Effector memory CD8-positive, alpha-beta T cell (primary cell): Measurements from ENCODE around the gene SCGB3A2.
"Not testable (repeated sequence)": the region's sequence is repeated elsewhere in the genome, so short reads cannot be mapped to it uniquely, and the experiment has no call there.

Experiments
- ATAC-seq: fragments of 150-1000 bp; cut with Tn5 transposase; replicated peaks from 2 replicates; pipeline ENCODE4 v1.10.0; 2021; ENCODE audit warnings: mild to moderate bottlenecking, moderate library complexity
- DNase-seq, 3 experiments: peaks; one replicate each; pipeline ENCODE4 v3.0.0; 2021
- H3K27ac Mint-ChIP-seq, 2 donors: one replicate each; pipeline ENCODE4 v1.8.0; 2022; ENCODE audit warnings: mild to moderate bottlenecking in 2 of 2, mixed read lengths in 2 of 2, moderate library complexity in 2 of 2
- H3K27me3 Mint-ChIP-seq, 2 donors: one replicate each; pipeline ENCODE4 v1.8.0; 2022; ENCODE audit warnings: mixed read lengths in 2 of 2
- H3K36me3 Mint-ChIP-seq: one replicate; pipeline ENCODE4 v1.8.0; 2022; ENCODE audit warnings: mild to moderate bottlenecking, moderate library complexity, mixed read lengths; ENCODE audit not compliant: insufficient read depth
- H3K4me1 Mint-ChIP-seq, 2 donors: one replicate each; pipeline ENCODE4 v1.8.0; 2022; ENCODE audit warnings: low read depth in 2 of 2, mixed read lengths in 2 of 2
- H3K4me3 Mint-ChIP-seq, 2 donors: one replicate each; pipeline ENCODE4 v1.8.0; 2022; ENCODE audit warnings: mild to moderate bottlenecking in 2 of 2, mixed read lengths in 2 of 2, moderate library complexity in 2 of 2
- H3K9me3 Mint-ChIP-seq, 2 donors: one replicate each; pipeline ENCODE4 v1.8.0; 2022; ENCODE audit warnings: mixed read lengths in 2 of 2

SCGB3A2 gene

GRCh38 chr5:147854894-147855773 is 23.4 kb upstream of the SCGB3A2 start:
- H3K27ac Mint-ChIP-seq = no peak overlapping the region
- H3K4me1 Mint-ChIP-seq = no peaks in the 10 kb centered on the region
- H3K27me3 Mint-ChIP-seq = peaks cover 11 to 18% of the 10 kb centered on the region in 2 donors
- ATAC-seq (no peak), DNase-seq (no peak)
- H3K4me3 Mint-ChIP-seq = no peak overlapping the region
- H3K36me3 Mint-ChIP-seq = no peaks in the 10 kb centered on the region
- H3K9me3 Mint-ChIP-seq = no peaks in the 10 kb centered on the region

GRCh38 chr5:147855774-147856069 is 22.8 kb upstream of the SCGB3A2 start:
- ATAC-seq = no peak
- H3K4me1 Mint-ChIP-seq = no peaks in the 10 kb centered on the region

GRCh38 chr5:147856801-147857200 is 21.7 kb upstream of the SCGB3A2 start:
- Mint-ChIP-seq H3K9me3 (no peaks in the 10 kb centered on the region), H3K36me3 (no peaks in the 10 kb centered on the region), H3K27ac (no peak overlapping the region)

More at GRCh38 chr5:147855774-147856069, 22.8 kb upstream of the SCGB3A2 start:
- H3K9me3 Mint-ChIP-seq = no peaks in the 10 kb centered on the region
- no peak for DNase-seq
- no peaks in the 10 kb centered on the region for H3K36me3 Mint-ChIP-seq
- H3K4me3 Mint-ChIP-seq = no peak overlapping the region
- no peak overlapping the region for H3K27ac Mint-ChIP-seq
- H3K27me3 Mint-ChIP-seq = peaks cover 11 to 18% of the 10 kb centered on the region in 2 donors

GRCh38 chr5:147857302-147858129 is 21.0 kb upstream of the SCGB3A2 start:
- Mint-ChIP-seq H3K27ac (no peak overlapping the region), H3K27me3 (peaks cover 11 to 18% of the 10 kb centered on the region in 2 donors), H3K36me3 (no peaks in the 10 kb centered on the region), H3K4me3 (no peak overlapping the region), H3K9me3 (no peaks in the 10 kb centered on the region), H3K4me1 (no peaks in the 10 kb centered on the region)
- ATAC-seq (peak; percentile 76), DNase-seq (peak; percentile 29 to 42 (median 38))

More at GRCh38 chr5:147856801-147857200, 21.7 kb upstream of the SCGB3A2 start:
- H3K27me3 Mint-ChIP-seq = peaks cover 11 to 18% of the 10 kb centered on the region in 2 donors
- ATAC-seq (no peak), DNase-seq (no peak)
- H3K4me3 Mint-ChIP-seq = no peak overlapping the region
- no peaks in the 10 kb centered on the region for H3K4me1 Mint-ChIP-seq

GRCh38 chr5:147858565-147858964 is 19.9 kb upstream of the SCGB3A2 start:
- Mint-ChIP-seq H3K4me3 (no peak overlapping the region), H3K9me3 (no peaks in the 10 kb centered on the region), H3K36me3 (no peaks in the 10 kb centered on the region), H3K27ac (no peak overlapping the region), H3K4me1 (no peaks in the 10 kb centered on the region), H3K27me3 (peaks cover 11 to 15% of the 10 kb centered on the region in 2 donors)
- ATAC-seq = no peak
- no peak for DNase-seq

GRCh38 chr5:147859962-147860640 is 18.4 kb upstream of the SCGB3A2 start:
- no peak overlapping the region for H3K4me3 Mint-ChIP-seq
- no peaks in the 10 kb centered on the region for H3K36me3 Mint-ChIP-seq
- H3K9me3 Mint-ChIP-seq = no peaks in the 10 kb centered on the region
- H3K27ac Mint-ChIP-seq = no peak overlapping the region
- no peaks in the 10 kb centered on the region for H3K4me1 Mint-ChIP-seq
- peaks cover 7 to 11% of the 10 kb centered on the region in 2 donors for H3K27me3 Mint-ChIP-seq
- DNase-seq (no peak), ATAC-seq (no peak)

- ATAC-seq = no peak
- Mint-ChIP-seq H3K4me1 (no peaks in the 10 kb centered on the region), H3K4me3 (no peak overlapping the region), H3K36me3 (no peaks in the 10 kb centered on the region), H3K27me3 (peaks cover 12 to 13% of the 10 kb centered on the region in 2 donors), H3K27ac (no peak overlapping the region), H3K9me3 (no peaks in the 10 kb centered on the region)
- DNase-seq = no peak
These were observed 17.9 kb upstream of the SCGB3A2 start for GRCh38 chr5:147860641-147861025.

- no peak overlapping the region for H3K4me3 Mint-ChIP-seq
- DNase-seq = no peak
- H3K27me3 Mint-ChIP-seq = peaks cover 16 to 26% of the 10 kb centered on the region in 2 donors
- H3K36me3 Mint-ChIP-seq = no peaks in the 10 kb centered on the region
- no peaks in the 10 kb centered on the region for H3K4me1 Mint-ChIP-seq
- ATAC-seq = no peak
- H3K27ac Mint-ChIP-seq = no peak overlapping the region
- H3K9me3 Mint-ChIP-seq = no peaks in the 10 kb centered on the region
These were observed 14.9 kb upstream of the SCGB3A2 start for GRCh38 chr5:147863454-147864158.

GRCh38 chr5:147869112-147869511 is 9.4 kb upstream of the SCGB3A2 start:
- Mint-ChIP-seq H3K27me3 (peaks cover 53 to 57% of the 10 kb centered on the region in 2 donors), H3K27ac (no peak overlapping the region), H3K4me1 (no peaks in the 10 kb centered on the region), H3K9me3 (no peaks in the 10 kb centered on the region), H3K36me3 (no peaks in the 10 kb centered on the region), H3K4me3 (no peak overlapping the region)
- ATAC-seq (no peak), DNase-seq (no peak)

- H3K36me3 Mint-ChIP-seq, H3K9me3 Mint-ChIP-seq, DNase-seq, H3K4me3 Mint-ChIP-seq, H3K27ac Mint-ChIP-seq, ATAC-seq, H3K4me1 Mint-ChIP-seq: not testable (repeated sequence)
- peaks cover 48 to 62% of the 10 kb centered on the region in 2 donors for H3K27me3 Mint-ChIP-seq
These were observed 8.6 kb upstream of the SCGB3A2 start for GRCh38 chr5:147869892-147870291.

GRCh38 chr5:147871980-147872549 is 6.4 kb upstream of the SCGB3A2 start:
- not testable (repeated sequence) for H3K9me3 Mint-ChIP-seq, ATAC-seq, DNase-seq, H3K36me3 Mint-ChIP-seq, H3K4me1 Mint-ChIP-seq, H3K4me3 Mint-ChIP-seq, H3K27ac Mint-ChIP-seq
- H3K27me3 Mint-ChIP-seq = peaks cover 37 to 46% of the 10 kb centered on the region in 2 donors

- not testable (repeated sequence) for H3K4me3 Mint-ChIP-seq, ATAC-seq, H3K4me1 Mint-ChIP-seq, DNase-seq, H3K36me3 Mint-ChIP-seq, H3K9me3 Mint-ChIP-seq, H3K27ac Mint-ChIP-seq
- peaks cover 37 to 43% of the 10 kb centered on the region in 2 donors for H3K27me3 Mint-ChIP-seq
These were observed 5.6 kb upstream of the SCGB3A2 start for GRCh38 chr5:147872744-147873435.
